H9 (cell line): ENCODE measurements around the gene DDX39A. TPM values are rescaled to one million over a fixed set of nuclear protein-coding genes. Genes with fewer than 3 reads are reported as not detected.

Experiments used
- DNase-seq: peaks from one replicate; pipeline ENCODE4 v3.0.0-alpha.2; 2017
- H2AFZ ChIP-seq: one replicate; pipeline ENCODE4 v1.6.1; 2013; ENCODE audit warnings: mild to moderate bottlenecking, low read length, control low read depth, moderate library complexity
- H2AK5ac ChIP-seq: 2 replicates; pipeline ENCODE4 v1.6.1; 2013; ENCODE audit warnings: low read length, control low read depth, mixed read lengths; ENCODE audit not compliant: insufficient read length
- H2BK120ac ChIP-seq: one replicate; pipeline ENCODE4 v1.6.1; 2013; ENCODE audit warnings: low read depth, mild to moderate bottlenecking, low read length, control low read depth, inconsistent platforms; ENCODE audit not compliant: poor library complexity, severe bottlenecking
- H2BK12ac ChIP-seq: 2 replicates; pipeline ENCODE4 v1.6.1; 2013; ENCODE audit warnings: low read length, control low read depth, mixed read lengths, low read depth; ENCODE audit not compliant: insufficient read length
- H2BK15ac ChIP-seq: 2 replicates; pipeline ENCODE4 v1.6.1; 2013; ENCODE audit warnings: low read depth, low read length, control low read depth
- H2BK20ac ChIP-seq: one replicate; pipeline ENCODE4 v1.6.1; 2013; ENCODE audit warnings: low read depth, mild to moderate bottlenecking, low read length, control low read depth, inconsistent platforms; ENCODE audit not compliant: poor library complexity, severe bottlenecking
- H2BK5ac ChIP-seq: 2 replicates; pipeline ENCODE4 v1.6.1; 2013; ENCODE audit warnings: low read length, control low read depth, mixed read lengths; ENCODE audit not compliant: insufficient read length
- H3K14ac ChIP-seq: 2 replicates; pipeline ENCODE4 v1.6.1; 2013; ENCODE audit warnings: low read length, control low read depth; ENCODE audit not compliant: insufficient read depth
- H3K18ac ChIP-seq: 2 replicates; pipeline ENCODE4 v1.6.1; 2013; ENCODE audit warnings: low read depth, mild to moderate bottlenecking, mixed read lengths, low read length, control low read depth; ENCODE audit not compliant: insufficient read length
- H3K23ac ChIP-seq: 2 replicates; pipeline ENCODE4 v1.6.1; 2013; ENCODE audit warnings: low read length, control low read depth, mixed read lengths, low read depth; ENCODE audit not compliant: insufficient read length
- H3K23me2 ChIP-seq: 2 replicates; pipeline ENCODE4 v1.6.1; 2013; ENCODE audit warnings: low read depth, mild to moderate bottlenecking, mixed read lengths, low read length, control low read depth; ENCODE audit not compliant: insufficient read length, poor library complexity, severe bottlenecking
- H3K27ac ChIP-seq: 2 replicates; pipeline ENCODE4 v1.5.1; 2013; ENCODE audit warnings: low read length, control low read depth, mixed read lengths, low read depth; ENCODE audit not compliant: insufficient read length
- H3K27me3 ChIP-seq: 2 replicates; pipeline ENCODE4 v1.6.1; 2013; ENCODE audit warnings: low read length, control low read depth, inconsistent platforms; ENCODE audit not compliant: insufficient read depth
- H3K4ac ChIP-seq: 2 replicates; pipeline ENCODE4 v1.6.1; 2013; ENCODE audit warnings: low read depth, mild to moderate bottlenecking, control low read depth, inconsistent platforms, low read length, moderate library complexity
- H3K4me1 ChIP-seq: 2 replicates; pipeline ENCODE4 v1.6.1; 2013; ENCODE audit warnings: low read length, control low read depth, inconsistent platforms; ENCODE audit not compliant: insufficient read depth
- H3K4me2 ChIP-seq: 2 replicates; pipeline ENCODE4 v1.6.1; 2013; ENCODE audit warnings: low read length, control low read depth, mixed read lengths; ENCODE audit not compliant: insufficient read length, insufficient read depth
- H3K56ac ChIP-seq: 2 replicates; pipeline ENCODE4 v1.6.1; 2013; ENCODE audit warnings: low read depth, mild to moderate bottlenecking, mixed read lengths, low read length, control low read depth; ENCODE audit not compliant: insufficient read length
- H3K79me1 ChIP-seq: 2 replicates; pipeline ENCODE4 v1.6.1; 2013; ENCODE audit warnings: low read depth, mild to moderate bottlenecking, moderate library complexity, low read length, control low read depth, inconsistent platforms; ENCODE audit not compliant: insufficient read depth, poor library complexity, severe bottlenecking
- H3K79me2 ChIP-seq: 2 replicates; pipeline ENCODE4 v1.6.1; 2013; ENCODE audit warnings: low read length, control low read depth, inconsistent platforms; ENCODE audit not compliant: insufficient read depth
- H3K9ac ChIP-seq: 2 replicates; pipeline ENCODE4 v1.6.1; 2013; ENCODE audit warnings: low read length, control low read depth, mixed read lengths; ENCODE audit not compliant: insufficient read length; ENCODE audit errors: extremely low read depth
- H3K9me3 ChIP-seq: one replicate; pipeline ENCODE4 v1.6.1; 2013; ENCODE audit warnings: low read depth, low read length, inconsistent platforms; ENCODE audit not compliant: control insufficient read depth
- H3T11ph ChIP-seq: one replicate; pipeline ENCODE4 v1.6.1; 2013; ENCODE audit warnings: mild to moderate bottlenecking, low read length, control low read depth, inconsistent platforms
- H4K20me1 ChIP-seq: one replicate; pipeline ENCODE4 v1.6.1; 2013; ENCODE audit not compliant: control insufficient read depth, insufficient read length, insufficient read depth
- H4K5ac ChIP-seq: 2 replicates; pipeline ENCODE4 v1.6.1; 2013; ENCODE audit warnings: low read depth, mild to moderate bottlenecking, mixed read lengths, low read length, control low read depth; ENCODE audit not compliant: insufficient read length
- H4K8ac ChIP-seq: replicated peaks from 2 replicates; pipeline ENCODE4 v1.6.1; 2013; ENCODE audit warnings: low read length, control low read depth, mixed read lengths, low read depth; ENCODE audit not compliant: insufficient read length
- H4K91ac ChIP-seq: 2 replicates; pipeline ENCODE4 v1.6.1; 2013; ENCODE audit warnings: low read depth, mild to moderate bottlenecking, moderate library complexity, mixed read lengths, low read length, control low read depth; ENCODE audit not compliant: insufficient read length
- H3K27ac Mint-ChIP-seq, 3 experiments: 2 replicates in 2 of 3; 3 replicates in 1 of 3; pipeline ENCODE4 v1.8.0; 2020 to 2021; ENCODE audit warnings: mixed read lengths in 3 of 3, mild to moderate bottlenecking in 1 of 3, moderate library complexity in 1 of 3
- H3K27me3 Mint-ChIP-seq: 2 replicates; pipeline ENCODE4 v1.8.0; 2021; ENCODE audit warnings: low read depth, mild to moderate bottlenecking, moderate library complexity, mixed read lengths
- H3K36me3 Mint-ChIP-seq, 3 experiments: 2 replicates in 2 of 3; 3 replicates in 1 of 3; pipeline ENCODE4 v1.8.0; 2020 to 2021; ENCODE audit warnings: low read depth in 3 of 3, mixed read lengths in 3 of 3; ENCODE audit not compliant: insufficient read depth in 1 of 3
- H3K4me1 Mint-ChIP-seq, 2 experiments: 2 replicates each; pipeline ENCODE4 v1.8.0; 2020; ENCODE audit warnings: mixed read lengths in 2 of 2
- H3K4me3 Mint-ChIP-seq, 2 experiments: 2 replicates in 1 of 2; 3 replicates in 1 of 2; pipeline ENCODE4 v1.8.0; 2020 to 2021; ENCODE audit warnings: mild to moderate bottlenecking in 2 of 2, mixed read lengths in 2 of 2, moderate library complexity in 1 of 2
- H3K9me3 Mint-ChIP-seq, 2 experiments: 2 replicates in 1 of 2; 3 replicates in 1 of 2; pipeline ENCODE4 v1.8.0; 2020; ENCODE audit warnings: mild to moderate bottlenecking in 2 of 2, mixed read lengths in 2 of 2, moderate library complexity in 1 of 2
- WGBS: extraction: QIAGEN DNeasy Blood & Tissue Kit; methylation state at CpG from one replicate; pipeline ENCODE4 v1.1.7; 2013; ENCODE audit warnings: missing lambda C conversion rate, low lambda C conversion rate, mixed read lengths; ENCODE audit not compliant: insufficient read length; ENCODE audit errors: extremely low coverage; 5-methylcytosine and 5-hydroxymethylcytosine counted together
- total RNA-seq: library from RNA; stranded (reverse); gene quantifications from 2 replicates; pipeline ENCODE4 v1.2.1, GENCODE V29; 2021
- TF ChIP-seq, protein P1 (sequence below): fragments of 200-600 bp; sonication (generic); conservative IDR thresholded peaks from 3 replicates; pipeline ENCODE4 v1.8.0; 2021; ENCODE audit warnings: antibody characterized with exemption, mild to moderate bottlenecking

The DDX39A gene
- total RNA-seq, 1 experiment from 2014 or later, result 137 TPM

DNA sequence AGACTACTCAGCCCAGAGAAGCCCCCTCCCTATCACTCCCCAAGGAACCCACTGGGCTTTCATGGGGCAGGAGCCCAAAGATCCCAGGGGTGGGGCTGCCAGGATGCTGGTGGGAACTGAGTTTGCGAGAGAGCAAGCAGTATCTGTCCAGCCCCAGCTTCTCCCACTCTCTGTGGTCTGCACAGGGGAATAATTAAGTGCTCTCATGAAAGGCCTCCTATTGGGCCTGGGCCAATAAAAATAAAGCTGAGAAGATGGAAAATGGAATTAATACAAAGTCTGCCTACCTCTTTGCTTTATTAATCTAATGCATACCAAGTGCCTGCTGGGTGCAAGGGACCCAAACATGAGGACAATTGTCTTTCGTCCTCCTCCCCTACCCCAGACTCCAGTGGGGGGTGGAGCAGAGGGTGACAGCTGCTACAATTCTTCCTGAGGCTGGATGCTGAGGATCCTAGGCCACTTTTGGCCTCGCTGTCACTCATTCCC, 5.4 kb downstream of the DDX39A start:
- peaks cover 43% of the 10 kb centered on the region for H3K79me2 ChIP-seq
- no peak overlapping the region for H3K14ac ChIP-seq
- no peak overlapping the region for H3K56ac ChIP-seq
- Mint-ChIP-seq H3K27ac (peak overlapping the region in 2 of 3 experiments; percentile 15 to 78; a peak in 2 of 7 replicates), H3K9me3 (no peaks in the 10 kb centered on the region), H3K36me3 (peaks cover 48 to 71% (median 71%) of the 10 kb centered on the region in 3 experiments), H3K4me3 (peak overlapping the region in 1 of 2 experiments; percentile 42; a peak in 2 of 5 replicates), H3K4me1 (peaks cover 27 to 32% of the 10 kb centered on the region in 2 experiments), H3K27me3 (no peaks in the 10 kb centered on the region)
- no peaks in the 10 kb centered on the region for H4K20me1 ChIP-seq
- H3T11ph ChIP-seq, result no peak overlapping the region
- H3K27me3 ChIP-seq, result no peaks in the 10 kb centered on the region
- peaks cover 3% of the 10 kb centered on the region for H3K23me2 ChIP-seq
- no peak overlapping the region for H2BK12ac ChIP-seq
- H2AFZ ChIP-seq, result no peak overlapping the region
- DNase-seq, result no peak
- no peaks in the 10 kb centered on the region for H3K9me3 ChIP-seq
- no peak overlapping the region for H3K23ac ChIP-seq
- no peak overlapping the region for H2AK5ac ChIP-seq
- H3K27ac ChIP-seq, result no peak overlapping the region
- no peak overlapping the region for H3K4me2 ChIP-seq
- no peak overlapping the region for H2BK20ac ChIP-seq
- H3K4ac ChIP-seq, result no peak overlapping the region
- no peak overlapping the region for H3K9ac ChIP-seq
- H4K5ac ChIP-seq, result no peak overlapping the region
- H4K91ac ChIP-seq, result no peak overlapping the region
- no peaks in the 10 kb centered on the region for H3K4me1 ChIP-seq
- H2BK15ac ChIP-seq, result no peak overlapping the region
- WGBS, result no CpG with 5 or more reads among the region's 3 CpGs
- H4K8ac ChIP-seq, result no peak overlapping the region
- no peak overlapping the region for H2BK120ac ChIP-seq
- H2BK5ac ChIP-seq, result no peak overlapping the region
- H3K79me1 ChIP-seq, result peaks cover 8% of the 10 kb centered on the region
- TF ChIP-seq, protein P1, sequence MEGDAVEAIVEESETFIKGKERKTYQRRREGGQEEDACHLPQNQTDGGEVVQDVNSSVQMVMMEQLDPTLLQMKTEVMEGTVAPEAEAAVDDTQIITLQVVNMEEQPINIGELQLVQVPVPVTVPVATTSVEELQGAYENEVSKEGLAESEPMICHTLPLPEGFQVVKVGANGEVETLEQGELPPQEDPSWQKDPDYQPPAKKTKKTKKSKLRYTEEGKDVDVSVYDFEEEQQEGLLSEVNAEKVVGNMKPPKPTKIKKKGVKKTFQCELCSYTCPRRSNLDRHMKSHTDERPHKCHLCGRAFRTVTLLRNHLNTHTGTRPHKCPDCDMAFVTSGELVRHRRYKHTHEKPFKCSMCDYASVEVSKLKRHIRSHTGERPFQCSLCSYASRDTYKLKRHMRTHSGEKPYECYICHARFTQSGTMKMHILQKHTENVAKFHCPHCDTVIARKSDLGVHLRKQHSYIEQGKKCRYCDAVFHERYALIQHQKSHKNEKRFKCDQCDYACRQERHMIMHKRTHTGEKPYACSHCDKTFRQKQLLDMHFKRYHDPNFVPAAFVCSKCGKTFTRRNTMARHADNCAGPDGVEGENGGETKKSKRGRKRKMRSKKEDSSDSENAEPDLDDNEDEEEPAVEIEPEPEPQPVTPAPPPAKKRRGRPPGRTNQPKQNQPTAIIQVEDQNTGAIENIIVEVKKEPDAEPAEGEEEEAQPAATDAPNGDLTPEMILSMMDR, result no peak
- H3K18ac ChIP-seq, result no peak overlapping the region
